Thyroid gland (tissue), 4 donors: ENCODE results near the gene NAV3. TPM values are rescaled to one million over a fixed set of nuclear protein-coding genes. Genes with fewer than 3 reads are reported as not detected.

Source experiments
- DNase-seq, 2 donors: peaks; one replicate each; pipeline ENCODE4 v3.0.0-alpha.2; 2019
- H3K27ac ChIP-seq, 3 donors: fragments of 200-600 bp; sonication (generic); 1 replicate in 2 of 3; 2 replicates in 1 of 3; pipeline ENCODE4 v1.5.1; 2016 to 2019; ENCODE audit warnings: mild to moderate bottlenecking in 1 of 3, moderate library complexity in 1 of 3
- H3K27me3 ChIP-seq: fragments of 200-600 bp; sonication (generic); one replicate; pipeline ENCODE4 v1.5.1; 2019
- H3K36me3 ChIP-seq, 2 donors: fragments of 200-600 bp; sonication (generic); one replicate each; pipeline ENCODE4 v1.5.1; 2016 to 2019
- H3K4me1 ChIP-seq, 2 donors: fragments of 200-600 bp; sonication (generic); one replicate each; pipeline ENCODE4 v1.5.1; 2017 to 2019
- H3K4me3 ChIP-seq, 3 donors: fragments of 200-600 bp; sonication (generic); replicated peaks in 1 of 3; 1 replicate in 2 of 3; 2 replicates in 1 of 3; pipeline ENCODE4 v1.5.1; 2016; ENCODE audit warnings: mild to moderate bottlenecking in 1 of 3
- H3K9me3 ChIP-seq: fragments of 200-600 bp; sonication (generic); one replicate; pipeline ENCODE4 v1.5.1; 2017
- POLR2A ChIP-seq, 2 donors: fragments of 450-650 bp; IDR thresholded peaks; one replicate each; pipeline ENCODE4 v1.6.1; 2017; ENCODE audit warnings: antibody characterized with exemption in 2 of 2, mild to moderate bottlenecking in 2 of 2, moderate library complexity in 1 of 2
- WGBS, 2 donors: methylation state at CpG; one replicate each; pipeline ENCODE4 v1.1.5; 2017; 5-methylcytosine and 5-hydroxymethylcytosine counted together
- intact Hi-C: fragments of 100-400 bp; cut with DNase I; formaldehyde crosslinking; loops from one replicate; pipeline ENCODE4 v1.15.1; 2023
- total RNA-seq, 4 donors: library from RNA; depleted of rRNA; stranded (reverse); fragments of >200 nt; gene quantifications; one replicate each; pipeline ENCODE4 v1.2.3, GENCODE V29; 2016
- TF ChIP-seq, protein P1 (sequence below), 6 experiments: fragments of 200-600 bp in 3 of 6; fragments of 450-650 bp in 3 of 6; sonication (generic) in 3 of 6; IDR thresholded peaks; one replicate each; pipeline ENCODE4 v1.5.1; 2016 to 2019; ENCODE audit warnings: antibody characterized with exemption in 6 of 6, mild to moderate bottlenecking in 2 of 6, inconsistent platforms in 1 of 6, moderate library complexity in 1 of 6

NAV3 gene
- total RNA-seq, 4 donors from 2014 or later, result 5.7 to 21.9 (median 7.6) TPM

- 95 to 100% methylated on average over 1 of the region's 1 CpG for WGBS, 2 donors
- no peak for TF ChIP-seq POLR2A (IDR thresholded peaks at IDR 0.05)
- TF ChIP-seq, protein P1, sequence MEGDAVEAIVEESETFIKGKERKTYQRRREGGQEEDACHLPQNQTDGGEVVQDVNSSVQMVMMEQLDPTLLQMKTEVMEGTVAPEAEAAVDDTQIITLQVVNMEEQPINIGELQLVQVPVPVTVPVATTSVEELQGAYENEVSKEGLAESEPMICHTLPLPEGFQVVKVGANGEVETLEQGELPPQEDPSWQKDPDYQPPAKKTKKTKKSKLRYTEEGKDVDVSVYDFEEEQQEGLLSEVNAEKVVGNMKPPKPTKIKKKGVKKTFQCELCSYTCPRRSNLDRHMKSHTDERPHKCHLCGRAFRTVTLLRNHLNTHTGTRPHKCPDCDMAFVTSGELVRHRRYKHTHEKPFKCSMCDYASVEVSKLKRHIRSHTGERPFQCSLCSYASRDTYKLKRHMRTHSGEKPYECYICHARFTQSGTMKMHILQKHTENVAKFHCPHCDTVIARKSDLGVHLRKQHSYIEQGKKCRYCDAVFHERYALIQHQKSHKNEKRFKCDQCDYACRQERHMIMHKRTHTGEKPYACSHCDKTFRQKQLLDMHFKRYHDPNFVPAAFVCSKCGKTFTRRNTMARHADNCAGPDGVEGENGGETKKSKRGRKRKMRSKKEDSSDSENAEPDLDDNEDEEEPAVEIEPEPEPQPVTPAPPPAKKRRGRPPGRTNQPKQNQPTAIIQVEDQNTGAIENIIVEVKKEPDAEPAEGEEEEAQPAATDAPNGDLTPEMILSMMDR (IDR thresholded peaks at IDR 0.05), result no peak
- no peaks in the 10 kb centered on the region for H3K9me3 ChIP-seq
- no peak overlapping the region for H3K4me3 ChIP-seq
- no peak for DNase-seq
- no peaks in the 10 kb centered on the region for H3K36me3 ChIP-seq
- intact Hi-C loops, result no loop called here
- no peaks in the 10 kb centered on the region for H3K27me3 ChIP-seq
- H3K4me1 ChIP-seq, result no peaks in the 10 kb centered on the region
- H3K27ac ChIP-seq, result no peak overlapping the region
Measured at GRCh38 chr12:78186670-78187069, 356.0 kb downstream of the NAV3 start.

DNA sequence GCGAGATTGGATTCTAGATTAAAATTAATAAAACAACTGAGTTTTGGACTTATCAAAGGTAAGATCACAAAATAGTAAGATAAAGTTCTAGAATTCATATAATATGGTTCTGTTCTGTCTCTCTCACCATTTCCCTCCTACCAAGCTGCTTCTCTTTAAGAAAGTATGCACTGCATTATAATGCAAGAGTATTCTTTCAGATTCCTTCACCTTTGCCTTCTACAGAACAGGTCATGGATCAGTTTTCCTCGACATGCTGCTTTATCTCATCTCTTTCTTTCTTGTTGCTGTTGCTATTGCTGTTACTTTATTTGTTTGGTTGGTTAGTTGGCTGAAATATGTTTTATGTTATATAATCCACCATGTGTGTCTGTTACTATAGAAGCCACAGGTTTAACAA lies 357.0 kb downstream of the NAV3 start:
- DNase-seq, result no peak
- Histone ChIP-seq H3K4me1 (no peaks in the 10 kb centered on the region), H3K36me3 (no peaks in the 10 kb centered on the region), H3K27me3 (no peaks in the 10 kb centered on the region), H3K4me3 (no peak overlapping the region), H3K27ac (no peak overlapping the region), H3K9me3 (no peaks in the 10 kb centered on the region)
- 76 to 83% methylated on average over 2 of the region's 2 CpGs for WGBS, 2 donors
- TF ChIP-seq, protein P1 (IDR thresholded peaks at IDR 0.05), result no peak
- no peak for TF ChIP-seq POLR2A (IDR thresholded peaks at IDR 0.05)
- intact Hi-C loops, result no loop called here

DNA sequence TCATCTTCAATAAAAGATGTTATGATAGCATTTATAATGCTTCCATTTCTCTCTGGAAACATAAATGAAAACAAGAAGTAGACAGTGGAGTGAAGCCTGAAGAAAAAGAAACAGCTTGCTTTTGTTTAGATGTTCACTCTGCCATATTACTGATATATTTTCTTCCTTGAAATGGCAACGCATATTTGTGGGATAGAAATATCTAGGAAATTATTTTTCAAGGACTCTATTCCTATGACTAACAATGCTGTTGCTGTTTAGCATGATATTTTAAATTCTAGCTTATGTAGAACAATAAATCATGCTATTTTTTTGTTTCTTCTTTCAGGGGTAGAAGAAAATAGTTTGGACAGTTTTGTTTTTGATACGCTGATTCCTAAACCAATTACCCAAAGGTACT lies 359.0 kb downstream of the NAV3 start:
- Histone ChIP-seq H3K36me3 (no peaks in the 10 kb centered on the region), H3K27me3 (no peaks in the 10 kb centered on the region), H3K4me3 (no peak overlapping the region), H3K9me3 (no peaks in the 10 kb centered on the region), H3K27ac (no peak overlapping the region), H3K4me1 (no peaks in the 10 kb centered on the region)
- TF ChIP-seq, protein P1 (IDR thresholded peaks at IDR 0.05), result no peak
- no peak for TF ChIP-seq POLR2A (IDR thresholded peaks at IDR 0.05)
- DNase-seq, result no peak
- intact Hi-C loops, result no loop called here
- WGBS, 2 donors, result 92 to 97% methylated on average over 2 of the region's 2 CpGs

DNA sequence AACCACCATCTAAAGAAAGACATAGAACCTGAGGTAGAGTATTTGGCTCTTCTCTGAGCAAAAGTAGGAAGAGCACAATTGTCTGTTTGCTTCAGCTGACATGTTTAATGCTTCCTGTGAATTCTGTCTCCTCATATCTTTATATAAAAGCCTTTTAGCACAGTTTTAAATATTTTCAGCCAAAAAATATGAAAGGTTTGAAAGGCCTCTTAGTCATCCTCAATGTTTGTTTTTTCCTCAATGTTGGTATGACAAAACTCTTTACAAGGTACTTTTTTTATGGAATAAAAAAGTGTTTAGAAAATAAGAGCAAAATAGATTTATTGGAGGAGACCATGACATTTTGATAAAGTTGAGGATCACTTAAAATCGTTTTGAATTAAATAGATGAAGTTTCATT lies 360.9 kb downstream of the NAV3 start:
- no peaks in the 10 kb centered on the region for H3K27me3 ChIP-seq
- no peaks in the 10 kb centered on the region for H3K4me1 ChIP-seq
- 51 to 64% methylated on average over 1 of the region's 1 CpG for WGBS, 2 donors
- DNase-seq, result no peak
- no peak overlapping the region for H3K4me3 ChIP-seq
- H3K36me3 ChIP-seq, result no peaks in the 10 kb centered on the region
- no peaks in the 10 kb centered on the region for H3K9me3 ChIP-seq
- intact Hi-C loops, result no loop called here
- H3K27ac ChIP-seq, result no peak overlapping the region
- TF ChIP-seq, protein P1 (IDR thresholded peaks at IDR 0.05), result no peak
- no peak for TF ChIP-seq POLR2A (IDR thresholded peaks at IDR 0.05)

- TF ChIP-seq POLR2A (IDR thresholded peaks at IDR 0.05), result no peak
- TF ChIP-seq, protein P1 (IDR thresholded peaks at IDR 0.05), result no peak
- no peaks in the 10 kb centered on the region for H3K27me3 ChIP-seq
- intact Hi-C loops, result no loop called here
- no peaks in the 10 kb centered on the region for H3K4me1 ChIP-seq
- WGBS, 2 donors, result 75 to 80% methylated on average over 2 of the region's 2 CpGs
- no peak overlapping the region for H3K27ac ChIP-seq
- H3K4me3 ChIP-seq, result no peak overlapping the region
- no peaks in the 10 kb centered on the region for H3K36me3 ChIP-seq
- DNase-seq, result no peak
- H3K9me3 ChIP-seq, result no peaks in the 10 kb centered on the region
Measured at GRCh38 chr12:78192979-78193378, 362.3 kb downstream of the NAV3 start.
